ENCODE data around the gene REXO1. TPM values are rescaled to one million over a fixed set of nuclear protein-coding genes. Genes with fewer than 3 reads are reported as not detected.

Gene REXO1
- polyA plus RNA-seq, 1 experiment: 5.4 TPM

- no peaks in the 10 kb centered on the region for H3K27me3 ChIP-seq (ENCODE audit: control insufficient read depth, insufficient read depth, low read length)
- TF ChIP-seq CTCF (IDR thresholded peaks at IDR 0.05; ENCODE audit: low read depth, low read length): no peak
- no peak overlapping the region for H3K4me3 ChIP-seq (ENCODE audit: low read depth, low read length)
- H3K9me3 ChIP-seq (ENCODE audit: control insufficient read depth, insufficient read depth, low read length): no peaks in the 10 kb centered on the region; the same call in 1 of the 2 replicates
- DNase-seq (ENCODE audit: low read depth, low spot score): no peak
- CTCF ChIA-PET: interaction anchor here (2.2 kb wide), 1 partner anchor 21 kb away, joined by 6 read pairs; no protein-coding TSS in a partner anchor
- POLR2A ChIA-PET: no interaction called here
- no peak overlapping the region for H3K27ac ChIP-seq (ENCODE audit: low read depth, low read length)
Measured at GRCh38 chr19:1858412-1859081, 10.3 kb upstream of the REXO1 start.

GRCh38 chr19:1857648-1858326 is 9.5 kb upstream of the REXO1 start:
- TF ChIP-seq CTCF (IDR thresholded peaks at IDR 0.05; ENCODE audit: low read depth, low read length): no peak
- no peak for DNase-seq (ENCODE audit: low read depth, low spot score)
- Histone ChIP-seq H3K4me3 (ENCODE audit: low read depth, low read length) (peak overlapping the region; percentile 52; the same call in 1 of the 2 replicates), H3K27ac (ENCODE audit: low read depth, low read length) (peak overlapping the region; percentile 83), H3K27me3 (ENCODE audit: control insufficient read depth, insufficient read depth, low read length) (no peaks in the 10 kb centered on the region), H3K9me3 (ENCODE audit: control insufficient read depth, insufficient read depth, low read length) (no peaks in the 10 kb centered on the region; the same call in 1 of the 2 replicates)
- ChIA-PET CTCF (interaction anchor here (0.8 to 2.2 kb wide), 2 partner anchors 9 to 20 kb away, joined by 4 to 6 read pairs; no protein-coding TSS in a partner anchor), POLR2A (no interaction called here)

- Histone ChIP-seq H3K4me3 (ENCODE audit: low read depth, low read length) (peak overlapping the region; percentile 52), H3K27ac (ENCODE audit: low read depth, low read length) (peak overlapping the region; percentile 83), H3K27me3 (ENCODE audit: control insufficient read depth, insufficient read depth, low read length) (no peaks in the 10 kb centered on the region), H3K9me3 (ENCODE audit: control insufficient read depth, insufficient read depth, low read length) (no peaks in the 10 kb centered on the region; the same call in 1 of the 2 replicates)
- DNase-seq (ENCODE audit: low read depth, low spot score): no peak
- POLR2A ChIA-PET: interaction anchor here (0.6 kb wide), 1 partner anchor 405 kb away, joined by 3 read pairs; no protein-coding TSS in a partner anchor
- CTCF ChIA-PET: interaction anchor here (0.7 to 2.2 kb wide), 3 partner anchors 8 to 31 kb away, joined by 3 to 6 read pairs (median 4); no protein-coding TSS in a partner anchor
- no peak for TF ChIP-seq CTCF (IDR thresholded peaks at IDR 0.05; ENCODE audit: low read depth, low read length)
Measured at GRCh38 chr19:1856698-1857603, 8.7 kb upstream of the REXO1 start.

- H3K27ac ChIP-seq (ENCODE audit: low read depth, low read length): peak overlapping the region; percentile 52
- CTCF ChIA-PET: interaction anchor here (0.7 to 2.2 kb wide), 2 partner anchors 19 to 30 kb away, joined by 3 to 6 read pairs; no protein-coding TSS in a partner anchor
- H3K27me3 ChIP-seq (ENCODE audit: control insufficient read depth, insufficient read depth, low read length): no peaks in the 10 kb centered on the region
- DNase-seq (ENCODE audit: low read depth, low spot score): no peak
- TF ChIP-seq CTCF (IDR thresholded peaks at IDR 0.05; ENCODE audit: low read depth, low read length): no peak
- POLR2A ChIA-PET: no interaction called here
- H3K9me3 ChIP-seq (ENCODE audit: control insufficient read depth, insufficient read depth, low read length): no peaks in the 10 kb centered on the region; the same call in 1 of the 2 replicates
- peak overlapping the region; percentile 52 for H3K4me3 ChIP-seq (ENCODE audit: low read depth, low read length)
Measured at GRCh38 chr19:1856345-1856697, 8.0 kb upstream of the REXO1 start.
